GM12865 (cell line): ENCODE data around the gene MTG2.

Experiments used
- DNase-seq: peaks from one replicate; pipeline ENCODE4 v3.0.0; 2010; ENCODE audit warnings: low read depth
- H3K4me3 ChIP-seq: 2 replicates; pipeline ENCODE4 v1.5.1; 2011; ENCODE audit warnings: mild to moderate bottlenecking, low read depth, low read length, control low read depth
- TF ChIP-seq, protein P1 (sequence below): IDR thresholded peaks from 2 replicates; pipeline ENCODE4 v1.5.1; 2011; ENCODE audit warnings: low read length, control low read depth, low read depth, inconsistent platforms; ENCODE audit not compliant: insufficient read depth; ENCODE audit errors: missing control alignments

Gene MTG2

GRCh38 chr20:62141043-62141396 lies 41.8 kb upstream of the MTG2 start:
- H3K4me3 ChIP-seq = no peak overlapping the region
- DNase-seq = no peak
- TF ChIP-seq, protein P1, sequence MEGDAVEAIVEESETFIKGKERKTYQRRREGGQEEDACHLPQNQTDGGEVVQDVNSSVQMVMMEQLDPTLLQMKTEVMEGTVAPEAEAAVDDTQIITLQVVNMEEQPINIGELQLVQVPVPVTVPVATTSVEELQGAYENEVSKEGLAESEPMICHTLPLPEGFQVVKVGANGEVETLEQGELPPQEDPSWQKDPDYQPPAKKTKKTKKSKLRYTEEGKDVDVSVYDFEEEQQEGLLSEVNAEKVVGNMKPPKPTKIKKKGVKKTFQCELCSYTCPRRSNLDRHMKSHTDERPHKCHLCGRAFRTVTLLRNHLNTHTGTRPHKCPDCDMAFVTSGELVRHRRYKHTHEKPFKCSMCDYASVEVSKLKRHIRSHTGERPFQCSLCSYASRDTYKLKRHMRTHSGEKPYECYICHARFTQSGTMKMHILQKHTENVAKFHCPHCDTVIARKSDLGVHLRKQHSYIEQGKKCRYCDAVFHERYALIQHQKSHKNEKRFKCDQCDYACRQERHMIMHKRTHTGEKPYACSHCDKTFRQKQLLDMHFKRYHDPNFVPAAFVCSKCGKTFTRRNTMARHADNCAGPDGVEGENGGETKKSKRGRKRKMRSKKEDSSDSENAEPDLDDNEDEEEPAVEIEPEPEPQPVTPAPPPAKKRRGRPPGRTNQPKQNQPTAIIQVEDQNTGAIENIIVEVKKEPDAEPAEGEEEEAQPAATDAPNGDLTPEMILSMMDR = no peak

GRCh38 chr20:62141397-62142251 lies 41.2 kb upstream of the MTG2 start:
- TF ChIP-seq, protein P1 = peak; percentile 25
- H3K4me3 ChIP-seq = peak overlapping the region; percentile 65
- peak; percentile 25 for DNase-seq

DNA sequence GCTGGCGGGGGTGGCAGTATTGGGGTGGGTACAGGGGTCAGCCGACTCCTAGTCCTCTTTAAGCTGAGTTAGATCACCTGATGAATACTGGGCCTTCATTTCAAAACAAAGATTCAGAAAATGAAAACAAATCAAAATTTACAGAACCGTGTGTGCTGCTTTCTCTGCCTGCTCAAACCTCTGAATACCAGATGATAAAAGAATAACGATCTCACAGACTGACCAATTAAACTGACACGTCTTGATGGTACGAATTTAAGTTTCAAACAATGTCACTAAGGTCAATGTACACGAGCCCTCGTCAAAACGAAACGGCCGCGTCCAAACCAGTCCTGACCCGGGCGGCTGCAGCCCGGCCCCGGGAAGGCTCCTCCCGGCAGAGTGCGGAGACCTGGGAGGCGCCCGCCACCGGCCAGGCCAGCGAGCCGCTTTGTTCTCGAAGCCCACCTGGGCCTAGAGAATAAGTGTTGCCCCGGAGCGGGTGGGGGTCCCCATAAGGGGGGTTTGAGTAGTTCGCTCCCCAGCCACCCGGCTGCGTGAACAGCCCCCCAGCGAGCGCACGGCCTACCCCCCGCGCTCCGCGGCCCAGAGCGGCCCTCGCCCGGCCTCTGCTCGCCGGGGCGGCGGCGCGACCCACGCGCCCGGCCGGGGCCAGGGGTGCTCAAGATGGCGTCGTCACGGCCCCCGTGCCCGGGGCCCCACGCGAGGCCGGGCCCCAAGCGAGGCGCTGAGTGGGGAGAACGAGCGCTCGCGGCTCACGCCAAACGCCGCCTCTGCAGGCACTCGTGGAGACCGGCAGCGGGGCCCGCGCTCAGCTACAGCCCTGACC lies 40.4 kb upstream of the MTG2 start:
- H3K4me3 ChIP-seq = peak overlapping the region; percentile 65
- TF ChIP-seq, protein P1 = no peak
- peak; percentile 19 for DNase-seq

- DNase-seq = peak; percentile 95
Measured at GRCh38 chr20:62143081-62143956, 39.5 kb upstream of the MTG2 start, which contains the start of the genes PSMA7 and SS18L1. TSS of gene PSMA7 (minus strand) at chr20:62143394. CDS start at chr20:62143303, 91 bp downstream. TSS of gene SS18L1 (plus strand) at chr20:62143769. CDS start at chr20:62143821, 52 bp downstream.

DNA sequence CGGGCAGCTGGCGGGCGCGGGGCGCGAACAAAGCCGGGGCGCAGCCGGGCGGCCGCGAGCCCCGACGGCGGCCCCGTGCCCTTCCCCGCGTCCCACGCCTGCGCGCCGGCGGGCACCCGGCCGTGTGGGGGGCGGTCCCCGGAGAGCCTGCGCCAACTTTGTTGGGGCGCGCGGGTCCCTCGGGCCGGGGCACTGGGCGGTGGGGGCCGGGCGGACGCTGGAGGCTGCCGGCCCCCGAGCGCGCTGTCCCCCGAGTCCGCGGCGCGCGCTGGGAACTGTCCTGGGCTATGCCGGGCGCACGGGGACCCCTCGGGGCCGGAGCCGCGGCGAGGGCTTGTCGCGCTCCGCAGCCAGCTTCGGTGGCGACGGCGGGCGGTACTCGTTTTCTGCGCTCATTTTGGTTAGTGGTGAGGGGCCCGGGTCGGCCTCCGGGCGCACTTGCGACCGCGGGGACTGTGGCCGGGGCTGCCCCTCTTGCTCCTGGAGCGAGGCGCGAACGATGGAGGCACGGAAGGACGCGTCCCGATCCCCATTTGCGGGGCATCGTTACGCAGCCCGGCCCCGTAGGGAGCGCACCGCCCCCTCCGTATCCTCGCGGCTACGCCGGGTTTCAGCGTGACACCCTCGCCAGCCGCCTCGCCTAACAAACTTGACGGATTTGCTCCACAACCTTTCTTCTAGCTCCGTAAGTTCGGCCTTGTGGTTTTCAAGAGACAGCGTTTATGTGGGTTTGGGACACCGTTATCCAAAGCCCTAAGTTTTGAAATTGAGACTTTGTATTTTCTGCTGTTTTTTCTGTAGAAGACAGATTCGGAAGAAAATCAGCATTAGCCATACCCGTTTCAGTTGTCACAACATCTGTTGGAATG lies 38.6 kb upstream of the MTG2 start:
- DNase-seq = peak; percentile 59
- TF ChIP-seq, protein P1 = no peak
- H3K4me3 ChIP-seq = peak overlapping the region; percentile 72

More at GRCh38 chr20:62143081-62143956, 39.5 kb upstream of the MTG2 start, which contains the start of the genes PSMA7 and SS18L1:
- peak within 1 kb of the TSS; percentile 72 for H3K4me3 ChIP-seq
- TF ChIP-seq, protein P1 = no peak
